CD1c-positive myeloid dendritic cell (primary cell): Measurements from ENCODE around the gene ID3.

ENCODE experiments used
- DNase-seq: peaks from one replicate; pipeline ENCODE4 v3.0.0-alpha.2; 2016; ENCODE audit errors: extremely low spot score

Gene ID3

DNA sequence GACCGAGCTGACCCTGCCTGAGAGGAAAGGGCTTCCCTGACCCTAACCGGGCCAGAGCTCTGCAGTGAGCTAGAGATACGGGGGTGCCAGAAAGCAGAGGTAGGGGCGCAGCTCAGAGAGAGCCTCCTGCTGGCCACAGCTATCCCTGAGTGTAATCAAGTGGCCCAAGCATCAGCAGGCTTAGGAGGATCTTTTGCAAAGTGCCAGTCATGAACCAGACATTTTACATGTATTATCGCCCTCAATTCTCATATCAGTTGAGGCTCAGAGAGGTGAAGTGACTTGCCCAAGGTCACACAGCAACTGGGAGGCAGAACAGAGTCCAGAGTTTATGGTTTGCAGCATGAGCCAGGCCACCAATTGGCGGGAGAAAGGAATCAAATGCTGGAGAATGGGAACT, 7.0 kb upstream of the ID3 start:
- no peak for DNase-seq

DNA sequence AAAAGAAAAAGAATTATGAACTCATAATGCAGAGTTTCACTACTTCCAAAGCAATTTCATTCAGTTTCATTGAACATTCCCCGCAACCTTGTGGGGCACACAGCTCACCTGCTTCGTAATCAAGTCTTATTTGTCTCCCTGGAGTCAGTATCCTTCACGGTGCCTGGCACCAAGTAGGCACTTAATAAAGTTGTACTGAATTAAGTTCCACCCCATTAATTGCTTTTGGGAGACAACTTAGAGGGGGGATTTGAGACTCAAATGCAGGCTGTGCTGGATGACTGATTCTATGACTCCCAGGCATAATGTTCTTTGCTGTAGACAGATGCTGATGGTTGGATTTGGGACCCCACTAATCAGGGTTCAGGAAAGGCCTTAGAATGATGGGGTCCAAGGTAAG, 6.5 kb upstream of the ID3 start:
- no peak for DNase-seq

DNA sequence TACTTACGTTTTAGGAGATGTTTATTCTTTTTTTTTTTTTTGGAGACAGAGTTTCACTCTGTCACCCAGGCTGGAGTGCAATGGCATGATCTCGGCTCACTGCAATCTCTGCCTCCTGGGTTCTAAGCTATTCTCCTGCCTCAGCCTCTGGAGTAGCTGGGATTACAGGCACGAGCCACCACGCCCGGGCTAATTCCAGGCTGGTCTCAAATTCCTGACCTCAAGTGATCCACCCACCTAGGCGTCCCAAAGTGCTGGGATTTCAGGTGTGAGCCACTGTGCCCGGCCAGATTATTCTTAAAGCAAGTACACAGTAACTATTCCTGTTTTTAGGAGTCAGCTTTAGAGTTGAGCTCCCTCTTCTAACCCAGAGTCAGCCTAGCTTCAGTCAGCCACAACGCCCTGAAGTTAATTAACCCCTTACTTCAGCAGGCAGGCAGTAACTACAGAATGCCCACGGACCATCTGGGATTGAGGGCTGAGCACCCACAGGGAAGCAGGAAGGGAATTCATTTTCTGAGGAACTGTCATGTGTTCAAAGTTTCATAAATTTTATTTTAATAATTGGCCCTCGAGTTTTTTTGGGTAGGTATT, 5.3 kb upstream of the ID3 start:
- no peak for DNase-seq

GRCh38 chr1:23563755-23564374, 4.6 kb upstream of the ID3 start:
- no peak for DNase-seq

DNA sequence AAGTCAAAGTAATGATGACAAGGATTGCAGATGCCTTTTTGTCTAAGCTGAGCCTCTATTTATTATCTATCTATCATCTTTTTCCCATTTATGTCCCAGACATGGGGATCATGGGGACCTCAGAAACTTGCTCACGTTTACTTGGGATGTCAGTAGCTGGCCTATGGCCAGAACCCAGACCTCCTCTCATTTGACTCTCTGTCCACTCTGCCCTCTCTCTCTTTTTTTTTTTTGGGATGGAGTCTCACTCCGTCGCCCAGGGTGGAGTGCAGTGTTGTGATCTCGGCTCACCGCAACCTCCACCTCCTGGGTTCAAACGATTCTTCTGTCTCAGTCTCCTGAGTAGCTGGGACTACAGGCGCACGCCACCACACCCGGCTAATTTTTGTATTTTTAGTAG, 3.7 kb upstream of the ID3 start:
- DNase-seq = no peak

DNA sequence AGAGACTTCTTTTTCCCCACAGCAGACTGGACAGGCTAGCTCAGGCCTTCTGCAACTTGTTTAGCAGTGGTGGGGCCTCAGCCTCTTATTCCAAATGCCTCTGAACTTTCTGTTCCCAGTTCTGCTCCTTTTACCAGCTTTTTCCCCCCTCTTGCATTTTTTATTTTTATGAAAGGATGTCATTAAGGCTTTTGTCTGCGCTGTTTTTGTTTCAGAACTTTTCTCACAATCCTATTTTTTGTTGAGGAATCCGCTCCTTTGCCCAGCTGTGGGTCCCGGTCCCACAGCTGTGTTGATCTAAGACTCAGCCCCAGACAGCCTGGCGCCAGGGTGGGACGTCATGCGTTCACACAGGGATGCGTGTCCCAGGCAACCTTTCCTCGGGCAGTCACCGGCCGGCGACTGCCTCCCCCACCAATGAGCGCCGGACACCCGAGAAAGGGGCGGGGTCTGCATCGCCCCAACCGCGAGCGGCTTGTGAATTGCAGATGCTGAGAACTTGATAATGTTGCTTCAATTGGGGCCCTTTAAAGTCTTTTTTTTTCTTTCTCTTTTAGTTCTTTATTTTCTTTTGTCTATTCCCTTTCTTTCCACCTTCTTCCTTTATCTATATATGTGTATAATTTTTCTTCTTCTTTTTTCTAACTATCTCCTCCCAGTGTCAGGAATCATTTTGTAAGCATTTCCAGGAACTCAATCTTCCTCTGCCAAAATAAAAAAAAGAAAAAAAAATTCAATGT, 3.0 kb upstream of the ID3 start:
- peak; percentile 67 for DNase-seq

- no peak for DNase-seq
Observed at GRCh38 chr1:23561813-23562100, 2.5 kb upstream of the ID3 start.

DNA sequence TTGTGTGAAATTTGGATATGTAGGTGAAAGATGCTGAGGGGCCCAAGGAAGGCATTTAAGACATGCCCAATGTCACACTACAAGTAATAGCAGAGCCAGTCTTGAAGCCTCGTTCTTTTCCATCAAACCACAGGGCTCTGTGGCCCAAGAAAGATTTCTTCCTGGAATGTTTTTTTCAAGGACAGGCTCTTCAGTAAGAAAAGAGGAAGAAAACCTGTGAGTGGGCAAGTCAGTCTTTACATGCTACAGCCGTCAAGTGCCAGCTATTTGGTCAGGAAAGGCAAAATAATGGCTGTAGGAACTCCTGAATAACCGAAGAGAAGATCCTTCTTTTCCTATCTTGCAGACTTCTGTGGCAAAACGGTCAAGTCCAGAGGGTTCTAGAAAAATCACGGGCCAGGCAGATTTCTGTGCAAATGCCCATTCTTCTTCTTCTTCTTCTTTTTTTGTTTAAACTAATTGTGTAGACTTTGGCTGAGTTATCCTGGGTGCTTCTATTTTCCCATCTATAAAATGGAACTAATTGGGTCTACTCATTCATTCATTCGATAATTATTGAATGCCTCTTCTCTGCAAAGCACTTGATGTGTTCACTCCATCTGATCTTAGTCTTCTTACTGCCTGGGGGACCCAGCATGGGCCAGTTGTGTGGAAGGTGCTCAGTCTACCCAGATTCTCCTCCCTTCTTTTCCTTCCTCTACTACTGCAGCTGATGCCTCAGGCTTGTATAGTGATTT, 1.9 kb upstream of the ID3 start:
- peak; percentile 72 for DNase-seq

DNA sequence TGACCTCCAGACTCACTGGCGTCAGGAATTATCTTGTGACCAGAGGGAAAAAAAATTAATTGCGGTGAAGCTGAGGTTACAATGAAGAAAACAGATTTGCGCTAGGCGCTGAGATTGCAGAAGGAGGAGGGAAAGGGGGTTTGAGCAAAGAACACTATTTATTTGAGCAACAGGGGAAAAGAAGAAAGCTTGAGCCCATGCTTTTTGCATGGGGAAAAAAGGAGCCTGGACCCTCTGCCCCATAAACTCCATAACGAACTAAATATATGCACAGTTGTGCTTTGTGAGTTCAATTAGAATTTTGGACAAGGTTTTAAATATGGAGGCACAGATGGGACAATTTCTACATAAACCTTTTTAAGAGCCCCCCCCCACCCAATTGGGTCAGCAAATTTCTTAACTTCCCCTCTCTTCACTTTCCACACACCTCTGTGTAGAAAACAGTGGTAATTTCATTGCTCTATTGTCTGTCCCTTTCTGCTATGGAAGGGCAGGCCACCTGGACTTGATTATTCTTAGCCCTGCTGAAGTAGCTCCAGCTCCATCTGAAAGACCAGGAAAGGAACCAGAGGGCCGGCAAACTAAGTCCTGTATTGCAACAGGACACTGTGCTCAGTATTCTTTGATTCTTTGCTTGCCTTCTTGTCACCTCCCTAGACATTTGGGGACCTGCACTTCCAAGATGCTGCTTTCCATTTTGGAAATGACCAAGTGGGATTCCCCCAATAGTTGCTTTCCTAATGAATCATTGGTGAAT, 862 bp upstream of the ID3 start:
- DNase-seq = peak; percentile 89

- no peak for DNase-seq
Observed at GRCh38 chr1:23558872-23559135, 497 bp downstream of the ID3 start.

DNA sequence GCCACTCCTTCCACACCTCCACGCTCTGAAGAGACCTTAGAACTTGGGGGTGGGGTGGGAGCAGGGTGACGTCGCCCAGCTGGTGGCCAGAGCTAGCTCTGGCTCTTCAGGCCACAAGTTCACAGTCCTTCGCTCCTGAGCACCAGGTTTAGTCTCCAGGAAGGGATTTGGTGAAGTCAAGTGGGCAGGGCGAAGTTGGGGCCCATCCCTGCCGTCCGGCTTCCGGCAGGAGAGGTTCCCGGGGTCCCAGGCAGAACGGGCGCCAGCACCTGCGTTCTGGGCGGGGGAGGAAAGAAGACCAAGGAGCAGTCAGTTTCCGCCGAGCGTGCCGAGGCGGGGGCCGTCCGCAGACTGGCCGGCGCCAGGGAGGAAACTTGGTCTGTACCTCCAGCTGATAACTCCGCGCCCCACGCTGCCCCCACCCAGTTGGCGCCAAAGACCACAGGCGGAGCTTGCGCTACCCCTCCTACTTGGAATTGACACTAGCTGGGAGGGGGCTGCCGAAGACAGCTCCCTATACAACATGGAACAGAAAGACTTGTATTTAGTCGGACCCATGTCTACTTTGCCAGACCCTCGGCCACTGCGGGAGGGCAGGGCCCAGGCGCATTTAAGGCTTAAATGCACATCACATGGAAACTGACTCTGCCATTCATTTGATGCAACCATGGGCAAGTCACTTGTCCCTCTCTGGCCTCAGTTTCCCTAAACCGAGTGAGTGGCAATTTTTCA, 995 bp downstream of the ID3 start:
- no peak for DNase-seq

DNA sequence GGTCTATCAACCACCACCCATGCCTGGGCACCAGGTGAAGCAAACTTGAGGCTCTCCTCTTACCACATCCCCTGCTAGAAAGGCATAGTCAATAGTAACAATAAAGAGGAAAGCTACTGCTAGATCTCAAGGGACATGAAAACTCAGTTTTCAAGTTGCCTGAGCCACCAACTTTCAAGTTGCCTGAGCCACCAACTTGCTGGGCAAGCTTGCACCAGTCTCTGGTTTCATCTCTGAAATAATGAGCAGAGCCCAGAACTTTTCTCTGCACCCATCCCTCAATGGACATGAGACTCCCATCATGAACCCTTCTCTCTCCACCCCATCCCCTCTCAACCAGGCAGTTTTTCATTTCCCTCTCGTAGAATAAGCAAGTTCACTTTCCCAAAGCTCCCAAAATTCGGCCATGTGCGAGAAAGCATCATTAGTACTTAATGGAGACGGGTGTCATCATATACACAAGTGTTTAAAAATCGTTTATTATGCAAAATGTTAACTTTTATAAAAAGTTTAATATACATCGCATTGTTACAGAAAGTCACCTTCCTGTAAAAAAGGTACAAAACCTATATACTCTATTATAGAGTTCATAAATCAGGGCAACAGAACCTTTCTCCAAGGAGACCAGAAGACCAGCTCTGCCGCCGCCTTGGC, 1.7 kb downstream of the ID3 start:
- no peak for DNase-seq

DNA sequence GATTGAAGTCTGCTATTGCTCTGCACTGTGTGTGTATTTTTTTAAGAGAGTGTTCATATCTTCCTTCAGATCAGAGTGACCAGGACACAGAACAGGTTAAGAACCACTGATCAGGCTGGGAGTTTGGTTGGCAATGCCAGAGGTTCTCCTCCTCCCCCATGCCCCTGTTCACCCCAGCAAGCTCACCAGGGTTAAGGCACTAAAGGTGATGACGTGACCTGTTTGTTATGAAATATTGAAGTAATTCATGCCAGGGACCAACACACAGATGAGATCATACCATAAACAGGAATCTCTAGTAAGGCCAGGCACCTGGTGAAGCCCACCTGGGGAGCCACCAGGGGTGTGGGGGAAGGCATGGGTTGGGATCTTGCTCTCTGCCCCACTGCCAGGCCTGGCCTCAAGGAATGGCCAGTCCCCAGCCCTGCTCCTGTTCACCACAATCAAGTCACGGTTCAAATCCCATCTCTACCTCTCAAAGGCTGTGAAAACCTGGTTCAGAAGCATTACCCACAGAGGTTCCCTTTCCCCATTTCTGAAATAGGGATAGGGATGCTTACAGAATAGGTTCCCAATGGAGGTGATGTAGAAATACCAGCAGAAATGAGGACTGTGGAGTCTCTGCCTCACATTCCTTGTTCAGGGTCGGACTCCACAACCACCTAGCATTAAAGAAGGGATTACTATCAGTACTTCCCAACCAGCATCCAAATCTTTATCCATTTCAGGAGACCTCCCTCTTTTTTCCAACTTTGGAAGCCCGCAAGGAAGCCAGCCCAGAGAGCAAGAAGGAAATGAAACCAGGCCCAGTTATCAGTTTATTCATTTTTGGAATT, 2.4 kb downstream of the ID3 start:
- DNase-seq = no peak

- DNase-seq = no peak
Observed at GRCh38 chr1:23555986-23556634, 3.2 kb downstream of the ID3 start.

- DNase-seq = no peak
Observed at GRCh38 chr1:23555270-23555985, 3.9 kb downstream of the ID3 start.

GRCh38 chr1:23554481-23555269, 4.6 kb downstream of the ID3 start:
- peak; percentile 85 for DNase-seq

GRCh38 chr1:23554127-23554480, 5.2 kb downstream of the ID3 start:
- DNase-seq = no peak
